HG03280 (cell line): ENCODE results near the gene RIOK3.
"Not testable (repeated sequence)": the region's sequence is repeated elsewhere in the genome, so short reads cannot be mapped to it uniquely, and the experiment has no call there.

Experiments
- ATAC-seq: cut with Tn5 transposase; IDR thresholded peaks from one replicate; pipeline ENCODE4 v1.9.1; 2021; ENCODE audit warnings: mild to moderate bottlenecking, moderate library complexity; ENCODE audit not compliant: unreplicated experiment

Gene RIOK3, protein sequence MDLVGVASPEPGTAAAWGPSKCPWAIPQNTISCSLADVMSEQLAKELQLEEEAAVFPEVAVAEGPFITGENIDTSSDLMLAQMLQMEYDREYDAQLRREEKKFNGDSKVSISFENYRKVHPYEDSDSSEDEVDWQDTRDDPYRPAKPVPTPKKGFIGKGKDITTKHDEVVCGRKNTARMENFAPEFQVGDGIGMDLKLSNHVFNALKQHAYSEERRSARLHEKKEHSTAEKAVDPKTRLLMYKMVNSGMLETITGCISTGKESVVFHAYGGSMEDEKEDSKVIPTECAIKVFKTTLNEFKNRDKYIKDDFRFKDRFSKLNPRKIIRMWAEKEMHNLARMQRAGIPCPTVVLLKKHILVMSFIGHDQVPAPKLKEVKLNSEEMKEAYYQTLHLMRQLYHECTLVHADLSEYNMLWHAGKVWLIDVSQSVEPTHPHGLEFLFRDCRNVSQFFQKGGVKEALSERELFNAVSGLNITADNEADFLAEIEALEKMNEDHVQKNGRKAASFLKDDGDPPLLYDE

DNA sequence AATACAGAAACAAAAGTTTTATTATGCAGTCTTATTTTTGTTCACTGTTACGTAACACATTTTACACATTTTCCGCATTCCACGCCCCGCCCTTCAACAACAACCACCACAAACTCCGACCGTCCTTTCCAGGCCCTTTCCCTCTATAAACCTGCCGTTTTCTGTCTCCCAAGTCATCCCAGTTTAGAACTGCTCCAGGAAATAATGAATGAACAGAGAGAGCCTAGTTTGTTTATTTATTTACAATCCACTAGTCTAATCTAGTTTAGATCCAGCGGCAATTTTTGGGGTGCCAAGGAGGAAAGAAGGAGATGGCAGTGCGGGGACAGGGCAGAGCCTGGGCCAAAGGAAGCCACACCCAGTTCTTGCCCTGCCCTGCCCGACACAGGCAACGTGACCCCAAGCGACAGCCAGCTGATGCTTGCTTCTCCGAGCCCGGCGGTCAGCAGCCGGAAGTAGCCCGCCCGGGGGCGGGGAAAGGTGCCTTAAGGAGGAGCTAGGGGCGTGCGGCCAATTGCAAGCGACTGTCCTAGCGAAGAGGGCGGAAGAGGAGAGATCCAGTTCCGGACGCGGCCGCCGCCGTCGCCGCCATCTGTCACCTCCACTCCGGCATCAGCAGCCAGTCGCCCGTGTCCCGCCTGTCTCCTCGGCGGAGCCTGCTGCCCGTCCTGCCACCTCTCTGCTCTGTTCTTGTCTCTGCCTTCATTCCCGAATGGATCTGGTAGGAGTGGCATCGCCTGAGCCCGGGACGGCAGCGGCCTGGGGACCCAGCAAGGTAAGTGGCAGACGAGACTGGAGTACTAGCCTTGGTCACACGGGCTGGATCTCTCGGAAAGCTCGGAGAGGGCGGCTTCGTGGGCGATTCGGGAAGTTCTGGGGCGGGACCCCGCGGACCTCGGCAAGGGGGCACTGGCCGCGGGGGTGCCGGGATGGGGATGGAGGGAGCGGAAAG lies at the start of gene RIOK3:
TSS of gene RIOK3 (plus strand) at position 560 of the 952 bp plus-strand sequence. CDS start at position 713, 153 bp downstream.
- ATAC-seq = peak; percentile 97

DNA sequence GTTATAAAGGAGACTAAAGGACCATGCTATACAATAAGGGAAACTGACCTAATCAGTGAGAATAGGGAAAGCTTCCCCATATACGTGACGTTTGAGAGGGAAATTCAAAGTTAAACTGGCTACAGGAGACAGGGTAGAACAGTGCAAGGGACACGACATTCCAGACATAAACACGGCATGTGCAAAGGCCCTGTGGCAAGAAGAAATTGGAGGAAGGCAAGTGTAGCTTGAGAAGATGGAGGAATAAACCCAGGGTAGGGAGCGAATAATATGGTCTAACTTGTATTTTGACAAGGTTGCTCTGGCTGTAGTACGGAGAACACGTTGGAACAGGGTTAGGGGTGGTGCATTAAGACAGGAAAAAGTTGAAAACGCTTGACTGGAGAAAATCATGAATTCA lies 49.8 kb upstream of the RIOK3 start:
- no peak for ATAC-seq

DNA sequence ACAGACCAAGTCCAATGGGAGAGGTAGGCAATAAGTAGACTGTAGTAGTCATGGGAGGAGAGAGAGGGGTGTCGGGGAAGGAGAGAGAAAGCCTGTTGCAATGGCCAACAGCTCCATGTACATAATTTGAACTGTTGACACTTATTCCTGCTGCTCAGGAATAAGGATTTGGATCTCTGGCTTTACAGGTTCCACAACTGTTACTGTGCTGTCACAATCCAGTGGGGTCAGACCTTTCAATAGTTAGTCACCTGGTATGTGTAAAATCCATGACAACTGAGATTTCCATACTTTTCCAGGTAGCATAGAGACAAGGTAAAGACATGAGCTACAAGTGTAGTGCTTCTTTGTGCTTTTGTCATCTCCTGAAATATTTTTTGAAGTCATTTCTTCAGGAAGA lies 47.5 kb upstream of the RIOK3 start:
- no peak for ATAC-seq

DNA sequence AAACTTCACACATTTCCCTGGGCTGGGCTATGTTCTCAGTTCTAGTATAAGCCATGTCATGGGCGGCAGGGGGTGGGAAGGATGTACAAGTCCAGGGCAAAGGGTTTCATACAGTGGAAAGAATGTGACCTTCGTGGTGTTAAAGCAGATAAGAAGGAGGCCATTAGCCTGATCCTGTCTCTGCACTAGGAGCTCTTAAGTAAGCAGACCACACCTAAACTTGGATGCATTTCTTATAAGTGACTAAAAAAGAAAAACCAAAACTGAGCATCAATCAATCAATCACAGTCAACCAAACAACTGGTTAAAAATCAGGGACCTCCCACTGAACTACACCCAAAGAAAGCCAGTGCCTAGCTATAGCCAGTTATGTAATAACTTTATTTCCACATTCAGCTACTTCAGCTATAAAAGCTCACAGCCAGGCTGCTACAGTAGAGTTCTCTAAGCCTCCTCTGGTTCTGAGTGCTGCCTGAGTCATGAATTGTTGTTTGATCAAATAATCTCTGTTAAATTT lies 46.8 kb upstream of the RIOK3 start:
- no peak for ATAC-seq

DNA sequence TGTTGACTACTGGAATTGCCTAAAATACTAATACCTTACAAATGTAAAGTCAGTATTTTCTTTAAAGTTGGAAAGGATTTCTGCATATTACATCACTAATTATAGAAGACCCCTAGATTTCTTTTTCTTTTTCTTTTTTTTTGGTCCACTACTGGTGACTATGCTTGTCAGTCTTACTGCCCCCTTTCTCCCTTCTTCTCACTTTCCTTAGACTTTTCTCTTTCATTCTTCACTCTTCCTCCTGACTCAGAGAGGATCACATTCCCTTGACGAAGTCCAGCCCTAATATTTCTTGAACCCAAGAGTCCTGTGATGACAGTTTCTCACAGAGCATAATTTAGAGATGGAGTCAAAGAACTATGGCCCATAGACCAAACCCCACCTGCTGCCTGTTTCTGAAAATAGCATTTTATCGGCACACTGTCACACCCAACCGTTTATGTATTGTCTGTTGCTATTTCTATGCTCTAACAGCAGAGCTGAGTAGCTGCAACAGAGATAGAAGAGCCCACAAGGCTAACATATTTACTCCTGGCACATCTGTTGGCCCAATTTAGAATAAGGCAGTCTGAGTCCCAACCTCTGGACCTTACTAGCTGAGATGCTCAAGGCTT lies 40.6 kb upstream of the RIOK3 start:
- ATAC-seq = no peak

DNA sequence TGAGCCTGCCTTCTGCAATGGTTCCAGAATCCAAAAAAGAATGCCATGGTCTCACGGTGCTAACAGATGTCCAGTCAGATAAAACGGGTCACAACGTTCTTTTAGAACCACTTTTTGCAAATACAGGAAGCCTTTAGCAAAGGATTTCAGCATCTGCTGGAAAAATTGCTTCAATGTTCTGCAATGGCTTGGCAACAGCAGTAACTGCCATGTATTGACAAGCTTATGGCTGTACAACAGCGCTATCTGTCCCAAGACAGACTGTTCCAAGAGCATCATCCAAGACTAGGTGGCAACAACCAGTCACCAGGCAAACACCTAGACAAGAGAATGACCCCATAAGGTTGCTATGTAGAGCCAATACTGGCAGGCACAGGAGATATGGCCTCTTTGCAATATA lies 37.6 kb upstream of the RIOK3 start:
- no peak for ATAC-seq

DNA sequence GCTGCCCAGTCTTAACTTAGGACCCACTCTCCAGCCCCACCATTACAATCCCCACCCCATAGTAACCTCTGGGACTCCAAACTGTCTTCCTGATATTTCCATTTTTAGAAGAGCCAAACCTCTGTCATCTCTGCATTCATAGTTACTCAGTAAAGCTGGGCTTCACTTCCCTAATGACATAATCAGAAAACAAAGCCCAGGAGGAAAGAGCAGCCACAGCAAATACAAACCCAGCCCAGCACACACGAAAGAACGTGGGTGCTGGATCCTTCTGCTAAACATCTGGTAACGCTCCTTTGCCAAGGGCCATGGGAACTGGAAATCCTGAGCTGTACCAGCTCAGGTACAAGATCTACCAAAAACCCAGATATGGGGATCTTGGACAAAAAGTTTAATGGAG lies 36.8 kb upstream of the RIOK3 start:
- ATAC-seq = no peak

DNA sequence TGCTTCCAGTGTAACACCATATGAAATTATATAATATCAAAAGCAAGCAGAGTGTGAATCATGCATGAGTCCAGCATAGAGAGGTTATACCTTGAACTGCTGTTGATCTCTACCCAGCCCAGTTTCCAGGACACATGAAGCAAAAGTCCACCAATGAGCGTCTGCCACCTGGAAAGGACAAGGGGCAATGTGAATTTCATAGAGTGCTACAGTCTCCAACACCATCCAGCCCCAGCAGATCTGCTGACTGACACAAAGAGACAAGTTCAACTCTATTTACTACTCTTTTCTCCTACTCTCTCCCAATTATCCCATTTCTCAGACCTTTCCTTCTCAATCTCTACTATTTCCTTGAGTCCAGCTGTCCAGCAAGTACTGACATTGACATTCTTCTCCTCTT lies 31.8 kb upstream of the RIOK3 start:
- no peak for ATAC-seq

DNA sequence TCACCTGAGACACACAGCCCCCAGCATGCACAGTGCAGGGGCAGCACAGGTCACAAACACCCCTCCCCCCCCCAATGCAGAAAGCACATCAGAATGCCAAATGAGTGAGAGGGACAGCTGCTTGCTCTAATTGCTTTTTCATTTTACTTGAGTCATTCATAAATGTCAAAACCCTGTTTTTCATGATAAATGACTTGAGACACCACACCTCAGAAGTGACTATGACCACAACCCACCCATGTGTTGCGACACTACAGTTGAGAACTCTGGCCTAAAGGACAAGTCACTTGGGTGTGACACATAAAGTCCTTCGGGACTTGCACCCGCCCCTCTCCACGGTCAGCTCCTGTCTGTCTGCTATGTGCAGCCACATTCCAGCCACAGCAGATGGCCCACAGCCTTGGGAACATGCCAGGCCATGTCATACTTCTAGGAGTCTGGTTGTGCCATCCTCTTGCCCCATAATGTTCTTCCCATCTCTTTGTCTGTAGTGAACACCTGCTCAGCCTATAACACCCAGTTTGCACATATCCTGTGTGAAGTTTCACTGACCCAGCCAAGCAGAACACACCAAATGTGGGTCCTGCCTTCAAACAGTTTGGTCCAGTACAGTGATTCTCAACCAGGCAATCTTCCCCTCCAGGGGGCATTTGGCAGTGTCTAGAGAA lies 30.2 kb upstream of the RIOK3 start:
- peak; percentile 80 for ATAC-seq

DNA sequence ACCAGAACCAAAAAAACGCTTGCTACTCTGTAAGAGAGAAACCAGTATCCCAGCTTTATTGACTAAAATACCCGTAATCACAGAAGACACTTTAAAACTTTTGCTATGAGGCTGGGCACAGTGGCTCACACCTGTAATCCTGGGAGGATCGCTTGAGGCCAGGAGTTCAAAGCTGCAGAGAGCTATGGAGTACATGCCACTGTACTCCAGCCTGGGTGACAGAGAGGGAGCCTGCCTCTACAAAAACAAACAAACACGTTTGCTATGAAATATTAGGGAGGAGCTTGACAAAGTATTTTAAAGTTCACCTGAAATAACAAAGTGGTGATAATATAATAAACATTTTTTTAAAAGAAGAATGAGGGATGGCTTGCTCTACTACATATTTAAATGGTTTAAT lies 28.5 kb upstream of the RIOK3 start:
- ATAC-seq = no peak

DNA sequence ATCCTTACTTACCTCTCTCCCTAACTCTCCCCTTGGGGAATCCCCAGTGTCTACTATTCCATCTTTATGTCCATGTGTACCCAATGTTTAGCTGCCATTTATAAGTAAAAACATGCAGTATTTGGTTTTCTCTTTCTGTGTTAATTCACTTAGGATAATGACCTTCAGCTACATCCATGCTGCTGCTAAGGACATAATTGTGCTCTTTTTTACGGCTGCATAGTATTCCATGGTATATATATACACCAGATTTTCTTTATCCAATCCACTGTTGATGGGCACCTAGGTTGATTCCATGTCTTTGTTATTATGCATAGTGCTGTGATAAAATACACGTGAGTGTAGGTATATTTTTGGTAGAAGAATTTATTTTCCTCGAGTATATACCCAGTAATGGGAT lies 24.3 kb upstream of the RIOK3 start:
- ATAC-seq = no peak

DNA sequence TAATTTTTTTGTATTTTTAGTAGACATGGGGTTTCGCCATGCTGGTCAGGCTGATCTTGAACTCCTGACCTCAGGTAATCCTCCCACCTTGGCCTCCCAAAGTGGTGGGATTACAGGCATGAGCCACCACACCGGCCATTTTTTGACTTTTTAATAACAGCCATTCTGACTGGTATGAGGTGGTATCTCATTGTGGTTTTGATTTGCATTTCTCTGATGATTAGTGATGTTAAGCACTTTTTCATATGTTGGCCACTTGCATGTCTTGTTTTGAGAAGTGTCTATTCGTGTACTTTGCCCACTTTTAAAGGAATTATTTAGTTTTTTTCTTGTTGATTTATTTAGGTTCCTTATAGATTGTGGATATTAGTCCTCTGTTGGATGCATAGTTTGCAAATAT lies 23.5 kb upstream of the RIOK3 start:
- not testable (repeated sequence) for ATAC-seq

DNA sequence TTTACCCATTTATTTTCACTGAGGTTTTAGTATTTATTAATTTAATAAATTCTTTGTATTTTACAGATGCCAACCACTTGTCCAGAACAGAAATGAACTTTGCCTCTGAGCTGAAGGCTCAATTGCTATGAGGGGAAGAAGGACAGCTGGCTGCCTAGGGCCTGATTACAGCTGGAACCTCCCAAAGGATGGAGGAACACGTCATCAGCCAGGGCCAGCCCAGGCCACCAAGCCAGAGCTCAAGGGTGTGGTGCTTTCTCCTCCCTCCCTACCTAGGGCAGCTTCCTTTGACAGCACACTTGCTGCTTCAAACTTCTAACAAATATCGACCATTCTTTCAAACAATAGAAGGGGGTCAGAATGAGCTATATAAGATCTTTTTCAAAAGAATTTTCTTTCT lies 19.7 kb upstream of the RIOK3 start:
- ATAC-seq = no peak

DNA sequence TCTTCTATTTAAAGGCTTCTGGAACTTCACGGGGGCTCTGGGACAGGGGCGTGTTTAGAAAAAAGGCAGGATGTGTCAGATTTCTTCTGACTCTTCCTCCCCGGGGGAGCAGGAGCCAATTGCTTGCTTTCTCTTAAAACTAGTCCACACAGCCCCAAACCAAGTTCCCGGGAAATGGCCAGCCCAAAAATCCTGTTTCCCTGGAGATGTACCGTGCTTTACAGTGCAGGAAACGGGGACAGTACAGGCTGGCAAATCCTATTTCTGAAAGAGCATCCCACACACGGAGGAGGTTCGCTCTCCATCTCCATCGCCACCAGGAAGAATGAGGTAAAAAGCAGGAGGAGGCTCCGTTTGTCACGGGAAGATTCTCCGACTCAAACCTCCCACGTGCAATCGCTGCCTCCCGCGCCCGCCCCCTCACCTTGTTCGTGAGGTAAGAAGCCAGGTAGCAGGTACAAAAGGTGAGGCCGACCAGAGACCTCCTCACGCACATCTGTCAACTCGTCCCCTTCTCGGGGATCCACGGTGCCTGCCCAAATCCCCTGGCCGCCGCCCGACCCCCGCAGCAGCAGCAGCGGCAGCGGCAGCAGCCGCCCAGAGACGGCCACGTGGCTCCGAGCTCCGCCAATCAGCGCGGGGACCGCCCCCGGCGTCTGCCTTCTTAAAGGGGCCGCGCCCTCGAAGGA lies 15.6 kb upstream of the RIOK3 start:
- ATAC-seq = peak; percentile 100

DNA sequence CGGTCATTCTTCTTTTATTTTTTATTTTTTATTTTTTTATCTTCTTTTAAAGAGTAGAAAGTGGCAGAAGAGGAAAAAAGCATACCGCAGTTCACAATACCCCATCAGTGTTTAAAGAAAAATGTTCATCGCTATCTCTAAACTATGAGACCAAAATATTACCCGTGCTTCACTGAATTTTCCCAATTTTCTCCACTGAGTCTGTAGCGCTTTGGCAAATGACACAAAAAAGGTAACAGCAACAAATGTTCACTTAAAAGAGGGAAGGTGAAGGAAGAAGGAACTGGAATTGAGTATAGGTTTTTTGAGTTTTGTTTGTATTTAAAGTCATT lies 15.1 kb upstream of the RIOK3 start:
- no peak for ATAC-seq

DNA sequence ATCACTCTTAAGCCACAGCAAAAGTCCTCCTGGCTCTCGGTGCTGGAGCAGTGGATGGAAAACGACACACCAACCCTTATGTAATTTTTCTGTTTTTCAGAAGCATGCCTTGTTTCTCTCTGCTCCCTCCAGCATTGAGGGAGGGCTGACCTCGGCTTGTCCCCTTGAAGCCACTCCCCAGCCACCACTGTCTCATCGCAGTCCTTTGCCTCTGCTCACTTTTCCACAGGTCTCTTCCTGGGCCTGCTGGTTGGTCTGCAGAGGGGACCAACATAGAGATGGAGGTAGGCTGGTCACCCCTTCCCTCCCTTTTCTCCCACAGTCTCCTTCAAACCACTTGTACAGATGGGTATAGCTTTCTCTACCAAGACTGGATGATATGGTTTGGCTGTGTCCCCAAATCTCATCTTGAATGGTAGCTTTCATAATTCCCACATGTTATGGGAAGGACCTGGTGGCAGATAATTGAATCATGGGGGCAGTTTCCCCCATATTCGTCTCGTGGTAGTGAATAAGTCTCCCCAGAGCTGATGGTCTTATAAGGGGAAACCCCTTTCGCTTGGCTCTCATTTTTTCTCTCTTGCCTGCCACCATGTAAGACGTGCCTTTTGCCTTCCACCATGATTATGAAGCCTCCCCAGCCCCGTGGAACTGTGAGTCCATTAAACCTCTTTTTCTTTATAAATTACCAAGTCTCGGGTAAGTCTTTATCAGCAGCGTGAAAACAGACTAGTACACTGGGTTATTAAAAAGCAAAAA lies 14.3 kb upstream of the RIOK3 start:
- no peak for ATAC-seq

DNA sequence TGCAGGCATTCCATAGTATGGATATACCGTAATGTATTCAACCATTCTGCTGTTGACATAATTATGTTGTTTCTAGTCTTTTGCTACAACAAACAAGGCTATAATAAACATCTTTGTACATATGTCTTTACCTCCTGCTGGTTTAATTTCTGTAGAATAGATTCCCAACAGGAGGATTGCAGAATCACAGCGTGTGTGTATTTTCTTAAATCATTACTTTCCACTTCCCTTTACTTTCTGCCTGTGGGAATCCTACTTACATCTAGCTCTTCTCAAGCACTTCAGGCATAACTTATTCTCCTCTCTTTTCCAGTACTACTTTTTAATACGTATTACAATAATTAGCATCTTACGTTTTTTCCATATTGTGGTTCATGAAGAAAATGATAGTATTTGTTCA lies 13.0 kb upstream of the RIOK3 start:
- ATAC-seq = no peak

DNA sequence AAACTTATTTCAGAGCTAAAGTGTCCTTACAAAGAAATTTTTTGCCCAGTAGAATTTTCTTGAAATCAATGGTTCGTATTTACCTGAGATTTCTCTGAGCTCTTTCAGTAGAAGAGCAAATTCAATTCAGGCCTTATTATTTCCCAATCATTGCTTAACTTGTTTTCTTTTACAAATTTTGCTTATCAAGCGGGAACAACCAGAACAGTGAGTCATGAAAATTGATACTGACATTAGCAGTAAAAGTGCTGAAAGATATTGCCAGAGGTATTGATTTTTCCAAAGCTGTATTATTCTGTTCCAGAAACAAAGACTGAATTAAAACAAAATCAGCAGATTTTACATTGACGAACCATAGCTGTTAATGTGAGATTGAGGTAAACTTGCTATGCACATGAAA lies 10.1 kb upstream of the RIOK3 start:
- no peak for ATAC-seq

DNA sequence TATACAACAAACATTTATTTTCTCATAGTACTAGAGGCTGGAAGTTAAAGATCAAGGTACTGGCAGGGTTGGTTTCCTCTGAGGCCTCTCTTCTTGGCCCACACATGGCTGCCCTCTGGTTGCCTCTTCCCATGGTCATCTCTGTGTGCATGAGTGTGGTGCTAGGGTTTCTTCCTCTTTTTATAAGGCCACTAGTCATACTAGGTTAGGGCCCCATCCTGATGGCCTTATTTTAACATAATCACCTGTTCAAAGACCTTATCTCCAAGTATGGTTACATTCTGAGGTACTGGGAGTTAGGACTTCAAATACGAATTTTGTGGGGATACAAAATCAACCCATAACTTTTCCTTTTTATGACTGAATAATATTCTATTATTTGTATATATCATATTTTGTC lies 4.8 kb upstream of the RIOK3 start:
- ATAC-seq = no peak
